Activated T-cell treated with anti-CD3 and anti-CD28 coated beads, Interleukin-2, amount 50 U/mL, for 48 hours (primary cell): Measurements from ENCODE around the gene PRIMA1.
A peak's percentile ranks its signal among the peaks of the same experiment; 100 is the strongest.

Experiments used
- DNase-seq, 2 experiments: peaks; one replicate each; pipeline ENCODE4 v3.0.0-alpha.2; 2020

The PRIMA1 gene

DNA sequence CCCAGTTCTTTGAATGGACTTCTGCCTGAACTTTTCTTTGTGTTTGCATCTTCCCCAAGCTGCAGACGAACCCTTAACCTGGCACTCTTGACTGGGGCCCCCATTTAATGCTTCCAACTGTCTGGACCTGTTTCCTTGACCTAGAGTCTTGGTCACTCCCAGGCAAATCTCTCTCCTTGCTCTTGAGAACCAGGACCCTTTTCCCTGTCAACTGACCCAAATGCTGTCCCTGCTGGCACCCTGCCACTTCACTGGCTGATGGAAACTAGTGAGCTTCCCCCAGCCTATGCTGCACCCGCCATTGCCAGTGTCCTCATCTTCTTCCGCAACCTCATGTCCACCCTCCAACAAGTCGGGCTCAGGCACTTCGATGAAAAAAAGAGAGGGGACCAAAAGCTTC, 79.5 kb downstream of the PRIMA1 start:
- no peak for DNase-seq

DNA sequence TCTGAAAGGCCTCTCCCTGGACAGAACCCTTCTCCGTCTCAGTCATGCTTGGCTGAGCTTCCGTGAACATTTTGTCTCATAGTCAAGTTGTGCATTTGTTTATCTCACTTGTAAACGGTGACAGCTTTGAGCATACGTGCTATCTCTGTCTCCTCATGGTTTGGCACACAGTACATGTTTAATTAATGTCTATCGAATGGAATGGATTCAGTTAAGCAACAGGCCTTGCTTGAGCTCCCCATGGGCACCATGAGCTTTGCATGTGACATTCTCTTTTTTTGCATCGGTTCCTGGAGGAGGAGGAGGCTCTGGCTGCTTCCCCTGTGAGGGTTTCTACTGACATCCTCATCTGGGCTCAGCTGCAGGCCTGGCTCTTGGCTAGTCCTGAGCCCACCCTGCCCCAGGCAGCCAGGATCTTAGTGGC, 80.0 kb downstream of the PRIMA1 start:
- peak in 1 of 2 experiments; percentile 2 for DNase-seq

DNA sequence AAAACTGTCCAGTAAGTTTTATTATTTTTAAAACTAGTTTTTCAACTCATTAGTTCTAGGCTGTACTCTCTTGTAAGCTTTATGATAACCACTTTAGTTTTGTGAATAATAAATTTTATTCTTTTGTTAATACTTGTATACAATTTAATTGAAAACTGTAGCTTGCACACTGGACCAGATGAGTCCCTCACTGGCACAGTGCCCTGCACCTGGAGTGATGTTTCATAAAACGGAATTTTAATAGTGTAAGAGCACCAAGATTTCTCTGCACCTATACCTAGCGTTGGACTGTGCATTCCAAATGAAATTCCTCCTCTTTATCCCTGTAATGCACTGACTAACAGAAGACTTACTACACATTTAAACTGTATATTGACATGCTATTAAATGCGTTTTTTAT, 80.8 kb downstream of the PRIMA1 start:
- no peak for DNase-seq

DNA sequence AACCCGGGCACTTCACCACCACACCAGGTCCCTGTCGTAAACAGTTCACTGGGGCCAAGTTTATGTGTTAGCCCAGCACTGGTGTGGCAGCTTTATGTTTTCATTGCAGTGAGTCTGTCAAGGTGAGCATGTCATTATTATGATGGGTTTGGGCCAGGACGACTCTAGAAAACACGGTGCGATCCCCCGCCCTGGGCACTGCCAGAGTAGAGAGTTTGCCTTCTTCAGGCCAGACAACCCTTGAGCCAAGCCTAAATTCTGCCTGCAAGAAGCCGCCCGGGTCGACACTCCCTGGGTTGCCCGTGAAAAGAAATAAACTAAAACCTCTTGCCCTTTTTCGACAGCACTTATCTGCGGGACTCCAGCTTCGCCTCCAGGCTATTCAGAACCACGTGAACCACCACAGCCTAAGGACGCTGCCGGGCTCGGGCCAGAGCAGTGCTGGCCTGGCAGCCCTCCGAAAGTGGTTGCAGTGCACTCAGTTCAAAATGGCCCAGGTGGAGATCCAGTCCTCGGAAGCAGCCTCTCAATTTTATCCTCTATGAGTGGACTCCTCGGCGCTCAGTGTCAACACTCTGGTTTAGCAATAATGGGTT, 81.8 kb downstream of the PRIMA1 start:
- DNase-seq: no peak

DNA sequence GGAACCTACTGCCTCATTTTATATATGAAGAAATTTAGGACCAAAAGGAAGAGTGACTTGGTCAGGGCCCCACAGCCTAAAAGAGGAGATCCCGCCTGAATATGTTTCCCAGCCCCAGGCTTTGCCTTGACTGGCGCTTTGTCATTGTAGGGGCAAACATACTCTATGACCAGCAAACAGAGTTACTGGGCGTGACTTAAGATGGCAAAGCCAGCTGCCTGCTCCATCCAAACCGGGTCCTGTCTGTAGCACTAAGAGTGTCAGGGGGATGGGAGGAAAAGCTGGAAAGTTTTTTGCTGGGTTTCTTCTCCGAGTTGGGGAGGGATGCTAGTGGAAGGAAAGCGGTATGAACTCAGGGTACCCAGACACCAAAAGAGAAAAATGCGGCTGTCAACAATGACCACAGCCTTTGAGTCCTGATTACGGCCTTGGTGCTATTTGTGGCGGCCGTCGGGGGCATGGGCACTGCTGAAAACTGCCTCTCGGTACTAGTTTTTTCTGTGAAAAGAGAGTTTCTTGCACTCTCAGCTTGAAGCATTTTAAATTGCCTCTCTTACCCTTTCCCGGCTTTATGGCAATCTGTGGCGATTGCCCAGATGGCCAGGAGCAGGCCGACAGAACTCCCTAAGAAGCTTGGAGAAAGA, 82.7 kb downstream of the PRIMA1 start:
- DNase-seq: no peak

DNA sequence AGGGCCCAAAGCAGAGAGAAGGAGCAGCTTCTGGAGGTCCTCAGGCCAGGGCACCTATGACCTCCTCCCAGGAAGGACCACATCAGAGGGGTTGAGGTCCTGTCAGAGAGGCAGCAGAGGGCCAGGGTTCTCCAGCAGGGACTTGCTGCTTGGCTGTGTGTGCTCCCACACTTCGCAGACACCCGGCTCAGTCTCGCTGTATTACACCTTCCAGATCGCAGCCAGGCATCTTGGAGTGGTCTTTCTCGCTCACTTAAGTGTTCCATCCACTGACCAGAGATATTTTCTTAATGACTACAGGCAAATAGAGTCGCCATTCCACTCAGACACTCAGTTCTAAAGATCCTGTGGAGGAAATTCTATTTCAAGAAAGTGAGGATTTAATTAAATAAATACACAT, 84.3 kb downstream of the PRIMA1 start:
- no peak for DNase-seq

DNA sequence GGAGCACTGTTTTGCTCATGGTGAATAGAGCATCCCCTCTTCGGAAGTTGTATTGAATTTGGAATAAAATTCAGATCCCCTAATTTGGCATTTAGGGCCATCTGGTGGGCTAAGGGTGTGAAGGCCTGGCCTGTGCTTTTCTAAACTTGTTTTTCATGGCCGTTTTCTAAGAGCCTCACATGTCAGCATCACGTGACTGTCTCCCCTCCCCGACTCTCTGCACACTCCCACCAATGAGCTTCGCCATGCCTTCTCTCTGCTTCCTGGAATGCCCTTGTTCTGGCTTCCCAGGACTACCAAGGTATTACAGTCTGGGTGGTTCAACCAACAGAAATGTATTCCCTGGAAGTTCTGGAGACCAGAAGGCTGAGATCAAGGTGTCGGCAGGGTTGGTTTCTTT, 85.3 kb downstream of the PRIMA1 start:
- no peak for DNase-seq

DNA sequence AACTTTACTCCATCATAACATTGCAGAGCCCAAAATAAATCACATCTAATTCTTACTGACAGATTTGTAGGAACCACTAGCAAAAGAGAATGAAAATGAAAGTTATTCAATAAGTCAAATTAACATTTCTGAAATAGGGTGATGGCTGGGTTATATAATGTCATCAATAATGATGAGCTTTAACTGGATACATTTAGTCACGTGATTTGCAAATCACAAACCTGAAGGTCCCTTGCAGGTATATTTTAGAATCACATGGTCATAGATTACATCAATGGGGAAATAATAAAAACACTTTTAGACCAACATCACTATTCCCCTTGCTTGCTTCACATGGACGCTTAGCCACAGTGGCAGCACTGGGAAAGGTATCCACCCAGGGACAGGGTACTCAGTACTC, 86.7 kb downstream of the PRIMA1 start:
- DNase-seq: no peak

DNA sequence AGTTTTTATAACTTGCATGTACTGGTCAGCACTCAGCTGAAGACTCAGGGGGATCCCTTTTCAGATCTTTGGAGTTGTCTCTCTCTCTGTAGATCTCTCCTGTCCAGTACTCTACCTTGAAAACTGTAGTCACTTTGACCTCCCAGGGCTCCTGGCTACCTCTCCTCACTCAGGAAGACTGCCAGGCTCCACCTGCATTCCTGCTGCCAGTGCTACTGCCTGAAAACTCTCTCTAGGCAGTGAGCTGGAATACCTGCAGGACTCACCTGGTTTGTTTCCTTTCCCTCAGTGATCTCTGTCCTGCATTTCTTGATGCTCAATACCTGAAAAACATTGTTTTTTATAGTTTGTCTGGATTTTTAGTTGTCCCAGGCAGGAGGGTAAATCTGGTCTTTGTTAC, 87.4 kb downstream of the PRIMA1 start:
- no peak for DNase-seq

DNA sequence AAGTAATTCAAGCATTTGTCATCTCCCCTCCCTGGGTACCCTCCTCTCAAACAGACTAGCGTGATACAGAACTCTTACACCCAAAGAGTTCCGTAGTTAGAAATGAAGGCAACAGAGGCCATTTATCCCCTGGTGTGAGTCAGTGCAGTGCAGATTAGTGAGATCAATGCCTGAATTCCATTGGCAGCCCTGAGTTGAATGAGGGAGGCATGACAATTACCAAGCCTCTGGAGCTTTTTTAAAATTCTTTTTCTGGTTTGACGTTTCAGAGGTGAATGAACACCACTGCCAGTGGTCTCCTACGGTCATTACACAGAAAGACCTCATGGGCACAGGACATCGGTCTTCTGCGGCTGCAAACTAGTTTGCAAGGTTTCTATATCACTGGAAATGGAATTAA, 94.4 kb downstream of the PRIMA1 start:
- no peak for DNase-seq

DNA sequence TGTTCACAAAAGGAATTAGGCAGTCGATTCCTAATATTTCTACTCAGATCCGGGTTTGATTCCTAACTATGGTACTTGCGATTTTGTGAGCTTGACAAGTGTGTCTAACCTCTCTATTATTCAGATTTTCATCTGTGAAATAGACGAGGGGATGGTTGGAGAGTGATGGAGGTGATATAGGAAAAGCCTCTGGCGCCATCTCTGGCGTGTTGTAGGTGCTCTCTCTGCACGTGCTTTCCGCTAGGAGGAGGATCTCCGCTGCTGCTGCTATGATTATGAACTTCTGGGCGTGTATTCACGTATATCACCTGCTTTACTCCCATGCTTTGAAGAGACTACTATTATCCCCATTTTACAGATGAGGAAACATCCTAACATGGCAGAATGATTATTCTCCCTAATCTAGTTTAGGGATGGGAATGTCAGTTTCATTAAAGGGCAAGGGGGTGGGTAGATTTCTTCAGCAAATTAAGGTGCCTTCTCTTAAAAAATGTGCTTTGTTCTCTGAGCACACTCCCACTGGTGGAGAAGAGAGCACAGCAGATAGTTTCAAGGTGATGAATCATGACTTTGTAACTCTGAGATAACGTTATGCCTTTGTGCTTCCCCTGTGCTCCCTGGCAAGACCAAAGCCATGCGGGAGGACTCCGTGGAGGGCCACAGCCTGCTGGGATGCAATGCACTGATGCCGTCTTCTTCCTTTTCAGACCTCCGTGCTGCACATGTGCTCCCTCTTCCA, 97.1 kb downstream of the PRIMA1 start:
- no peak for DNase-seq

DNA sequence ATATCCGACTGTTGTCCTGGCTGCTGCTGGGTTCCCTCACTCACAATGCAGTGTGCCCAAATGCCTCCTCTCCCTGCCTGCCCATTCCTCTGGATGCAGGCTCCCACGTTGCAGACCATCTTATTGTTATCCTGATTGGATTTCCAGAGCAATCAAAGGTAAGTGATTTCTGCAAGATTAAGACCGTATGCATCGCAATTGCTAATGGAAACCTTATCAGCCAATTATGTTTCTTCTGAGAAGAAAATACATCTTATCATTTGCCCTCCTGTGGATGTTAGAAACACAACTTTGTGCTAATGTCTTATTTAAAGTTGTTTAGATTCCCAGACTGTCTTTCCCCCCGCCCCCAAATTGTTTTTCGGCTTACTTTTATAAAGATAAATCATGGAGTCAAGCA, 98.1 kb downstream of the PRIMA1 start:
- no peak for DNase-seq

DNA sequence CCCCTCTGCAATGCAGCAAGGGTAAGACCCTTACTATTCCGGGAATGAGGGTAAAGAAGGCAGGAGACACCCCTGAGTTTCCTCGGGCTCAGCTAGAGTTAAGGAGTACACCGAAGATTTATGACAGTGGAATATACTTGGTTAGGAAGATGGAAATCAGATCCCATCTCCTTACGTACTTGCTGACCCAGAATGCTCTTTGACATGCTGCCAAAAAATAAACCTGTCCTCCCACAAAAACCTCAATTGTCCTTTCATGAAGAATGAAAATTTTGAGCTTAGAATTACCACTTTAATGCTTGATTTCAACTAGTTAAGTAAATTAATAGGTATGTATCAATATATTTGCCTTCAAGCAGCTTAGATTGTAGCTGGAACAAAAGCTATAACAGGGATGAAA, 99.5 kb downstream of the PRIMA1 start:
- no peak for DNase-seq

DNA sequence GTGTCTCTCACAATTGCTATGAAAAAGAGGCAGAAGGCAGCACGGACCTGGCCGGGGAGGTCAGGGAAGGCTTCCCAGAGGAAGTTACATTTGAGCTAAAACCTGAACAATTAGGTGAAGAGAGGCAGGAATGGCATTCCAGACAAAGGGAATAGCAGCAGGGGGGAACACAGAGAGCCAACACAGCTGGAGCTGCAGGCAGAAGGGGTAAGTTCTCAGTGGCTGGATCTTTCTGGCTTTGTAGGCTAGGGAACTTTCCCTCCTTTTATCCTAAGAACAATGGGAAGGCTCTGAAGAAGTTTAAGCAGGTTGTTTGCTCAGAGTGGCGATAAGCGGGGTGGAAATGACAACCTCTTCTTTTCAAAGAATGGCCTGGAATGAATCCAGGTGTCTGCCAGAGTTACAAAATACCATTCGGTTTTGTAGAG, 100.0 kb downstream of the PRIMA1 start:
- DNase-seq: no peak

DNA sequence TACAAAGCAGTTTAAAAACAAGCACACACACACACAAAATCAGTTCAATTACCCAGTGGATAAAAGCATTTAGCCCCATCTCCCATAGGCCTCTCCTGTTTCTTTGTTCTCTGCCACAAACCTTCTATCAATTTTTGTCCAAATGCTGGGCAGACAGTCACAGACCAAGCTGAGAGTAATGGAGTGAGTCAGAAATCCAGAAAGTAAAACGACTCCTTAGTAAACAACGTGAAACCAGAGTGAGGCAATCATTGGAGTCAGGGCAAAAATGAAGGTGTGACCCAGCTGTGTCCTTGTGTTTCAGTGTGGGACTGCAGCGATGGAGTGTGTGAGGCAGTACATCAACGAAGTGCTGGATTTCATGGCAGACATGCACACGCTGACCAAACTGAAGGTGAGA, 102.0 kb downstream of the PRIMA1 start:
- no peak for DNase-seq

DNA sequence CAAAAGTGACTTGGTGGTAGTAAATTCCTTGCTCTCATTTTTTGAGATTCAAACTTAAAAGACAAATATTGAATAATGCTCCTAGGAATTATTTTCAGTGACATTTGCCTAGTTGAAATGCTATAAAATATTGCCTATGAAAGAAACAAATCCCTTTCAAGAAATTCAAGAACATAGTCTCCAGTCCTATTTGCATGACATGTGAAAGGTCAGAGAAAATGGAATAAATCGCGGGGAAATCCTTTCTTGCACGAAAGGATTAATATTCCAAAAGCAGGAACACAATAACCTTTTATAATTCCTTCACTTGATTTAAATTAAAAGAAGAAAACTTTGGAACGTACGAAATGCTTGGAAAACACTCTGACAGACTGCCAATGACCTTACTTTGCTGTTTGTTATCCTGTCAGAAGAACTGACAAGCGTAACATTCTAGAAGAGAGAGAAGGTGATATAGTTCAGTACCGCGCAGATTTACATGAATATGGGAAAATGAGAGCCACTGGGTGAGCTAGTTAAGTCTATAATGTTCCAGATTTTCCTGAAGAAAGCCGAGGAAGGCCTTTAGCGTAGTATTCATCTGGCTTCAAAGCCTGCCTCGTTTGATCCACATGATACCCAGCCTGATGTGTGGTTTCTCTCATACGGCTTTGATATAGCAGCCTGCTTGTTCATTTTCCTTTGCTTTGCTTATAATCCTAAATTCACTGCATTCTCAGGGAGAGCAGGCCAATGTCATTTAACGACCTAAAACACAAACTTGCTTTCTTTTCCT, 103.0 kb downstream of the PRIMA1 start:
- no peak for DNase-seq

DNA sequence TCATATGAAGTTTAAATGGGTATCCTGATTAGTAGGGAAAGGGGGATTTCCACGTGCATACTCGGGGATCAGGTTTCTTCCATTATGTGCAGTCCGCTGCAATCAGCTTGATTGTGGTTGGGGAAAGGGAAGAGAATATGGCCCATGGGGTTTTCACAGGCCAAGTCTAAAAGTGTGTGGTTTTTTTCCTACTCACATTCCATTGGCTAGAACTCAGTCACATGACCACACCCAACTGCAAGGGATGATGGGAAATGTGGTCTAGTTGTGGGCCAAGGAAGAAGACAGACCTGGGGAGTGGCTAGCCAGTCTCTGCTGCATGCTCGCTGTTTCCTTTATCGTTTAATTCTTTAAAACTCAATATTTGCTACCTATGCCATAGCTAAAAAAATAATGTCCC, 105.1 kb downstream of the PRIMA1 start:
- no peak for DNase-seq

DNA sequence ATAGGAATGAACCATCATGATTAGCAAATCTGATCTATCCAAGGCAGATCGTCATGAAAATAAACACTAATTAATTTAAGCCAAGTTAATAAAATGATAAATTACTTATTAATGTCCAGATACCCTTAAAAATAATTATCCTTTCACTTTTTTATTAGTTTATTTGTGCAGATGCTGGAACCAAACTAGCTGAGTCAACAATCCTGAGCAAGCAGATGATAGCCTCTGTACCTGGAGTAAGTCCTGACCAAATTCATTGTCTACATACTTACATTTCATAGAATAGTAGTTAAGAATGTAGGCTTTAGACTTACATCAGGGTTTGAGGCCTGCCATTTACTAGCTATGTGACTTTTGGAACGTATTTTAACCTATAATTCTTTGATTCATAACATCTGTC, 105.8 kb downstream of the PRIMA1 start:
- no peak for DNase-seq

DNA sequence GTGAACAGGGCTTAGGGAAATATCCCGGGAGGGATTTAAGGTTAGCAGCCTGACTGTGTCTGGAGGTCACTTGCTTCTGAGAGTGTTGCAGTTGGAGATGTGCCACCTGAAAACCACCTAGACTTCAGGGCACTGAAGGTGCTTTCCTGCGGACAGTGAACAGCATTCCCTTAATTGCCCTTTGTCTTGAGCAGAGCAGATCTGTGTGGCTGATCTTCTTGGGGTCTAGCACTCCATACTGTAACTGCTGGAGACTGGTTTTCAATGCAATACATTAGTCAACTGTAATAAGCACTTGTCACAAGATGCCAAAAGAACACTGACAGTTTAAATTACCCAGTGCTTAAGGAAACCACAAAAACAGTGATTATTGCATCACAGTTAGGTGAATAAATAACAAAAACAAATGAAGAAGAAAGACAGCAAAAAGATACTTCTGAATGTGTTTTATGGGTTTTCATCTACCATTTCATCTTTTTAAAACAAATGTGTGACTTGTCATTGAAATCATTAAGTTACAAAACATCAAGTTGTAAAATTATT, 111.8 kb downstream of the PRIMA1 start:
- DNase-seq: no peak

DNA sequence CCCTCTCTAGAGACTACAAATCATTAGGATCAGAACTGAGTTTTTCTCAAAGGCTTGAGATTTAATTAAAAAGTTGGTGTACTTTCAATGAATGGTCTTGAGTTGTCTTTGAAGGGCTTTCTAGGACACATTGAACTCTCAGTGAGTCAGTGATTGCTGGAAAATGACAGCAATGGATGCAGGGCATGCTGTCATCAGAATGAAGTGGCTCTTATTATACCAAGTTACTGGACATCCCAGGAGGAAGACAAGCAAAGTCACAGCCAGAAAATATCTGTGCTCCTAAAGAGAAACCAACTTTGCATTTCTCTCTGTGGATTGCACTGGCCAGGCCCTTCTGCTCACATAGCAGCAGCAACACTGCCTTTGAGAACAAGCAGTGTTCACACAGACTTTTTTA, 112.6 kb downstream of the PRIMA1 start:
- DNase-seq: no peak

DNA sequence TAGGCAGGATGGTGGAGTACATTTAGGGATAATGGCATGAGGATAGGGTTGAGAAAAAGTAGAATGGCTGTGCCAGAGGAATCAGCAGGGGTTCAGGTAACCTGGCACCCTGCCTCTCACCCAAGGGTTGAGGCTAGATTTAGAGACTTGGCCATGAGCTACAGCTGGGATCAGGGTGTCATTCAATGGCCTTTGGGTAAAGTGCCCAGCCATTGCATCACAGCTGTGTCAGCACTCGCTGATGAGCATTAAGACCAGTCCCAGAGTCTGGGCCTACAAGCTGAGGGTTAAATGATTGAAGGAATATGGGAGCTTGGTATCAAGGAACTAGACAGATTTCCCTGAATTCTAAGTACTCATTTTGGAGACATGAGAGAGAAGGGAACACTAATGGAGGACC, 113.9 kb downstream of the PRIMA1 start:
- no peak for DNase-seq

DNA sequence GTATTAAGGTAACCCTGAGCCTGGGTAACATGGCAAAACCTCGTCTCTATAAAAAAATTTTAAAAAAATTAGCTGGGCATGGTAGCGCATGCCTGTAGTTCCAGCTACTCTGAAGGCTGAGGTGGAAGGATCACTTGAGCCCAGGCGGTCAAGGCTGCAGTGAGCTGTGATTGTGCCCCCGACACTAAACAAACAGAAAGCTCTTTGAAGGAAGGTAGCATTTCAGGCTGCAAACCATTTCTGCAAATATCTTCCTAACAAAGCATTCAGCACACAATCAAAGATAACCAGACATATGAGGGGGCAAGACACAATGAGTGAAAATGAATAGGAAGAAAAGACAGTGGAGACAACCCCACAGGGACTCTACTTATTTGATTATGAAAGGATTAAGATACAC, 118.7 kb downstream of the PRIMA1 start:
- no peak for DNase-seq
